NCI-H446 treated with DMSO at 0.1 percent for 48 hours (cell line): ENCODE results near the gene CARMIL1.
"Not testable (repeated sequence)": the region's sequence is repeated elsewhere in the genome, so short reads cannot be mapped to it uniquely, and the experiment has no call there.

Experiments used
- DNase-seq: peaks from one replicate; lab custom pipeline; 2025; lab: John Stamatoyannopoulos, UW

Gene CARMIL1

GRCh38 chr6:25444521-25444920 lies 165.3 kb downstream of the CARMIL1 start:
- DNase-seq: not testable (repeated sequence)

GRCh38 chr6:25446830-25447569 lies 167.8 kb downstream of the CARMIL1 start:
- no peak for DNase-seq

DNA sequence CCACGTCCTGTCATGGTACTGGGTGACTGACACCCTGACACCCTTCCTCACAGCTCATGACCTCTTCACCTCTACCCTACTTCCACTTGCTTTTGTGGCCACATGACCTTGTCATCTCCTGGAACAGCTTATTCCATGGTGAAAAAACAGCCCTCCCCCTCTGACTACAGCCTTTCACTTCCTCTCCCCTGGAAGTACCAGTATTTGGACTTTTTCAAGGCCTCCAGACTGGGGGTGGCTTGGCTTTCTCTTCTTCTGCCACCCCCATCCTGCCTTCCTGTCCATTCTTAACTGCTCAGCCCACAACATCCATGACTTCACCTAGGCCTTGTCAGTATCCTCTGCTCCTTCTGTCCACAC lies 168.4 kb downstream of the CARMIL1 start:
- DNase-seq: no peak

GRCh38 chr6:25448965-25449538 lies 169.9 kb downstream of the CARMIL1 start:
- DNase-seq: no peak

GRCh38 chr6:25449774-25450173 lies 170.6 kb downstream of the CARMIL1 start:
- DNase-seq: peak; percentile 75

- DNase-seq: no peak
Observed at GRCh38 chr6:25450469-25451198, 171.5 kb downstream of the CARMIL1 start.

- DNase-seq: peak; percentile 53
Observed at GRCh38 chr6:25452031-25452430, 172.9 kb downstream of the CARMIL1 start.

- DNase-seq: no peak
Observed at GRCh38 chr6:25453288-25453687, 174.1 kb downstream of the CARMIL1 start.

- DNase-seq: no peak
Observed at GRCh38 chr6:25454136-25454535, 175.0 kb downstream of the CARMIL1 start.

DNA sequence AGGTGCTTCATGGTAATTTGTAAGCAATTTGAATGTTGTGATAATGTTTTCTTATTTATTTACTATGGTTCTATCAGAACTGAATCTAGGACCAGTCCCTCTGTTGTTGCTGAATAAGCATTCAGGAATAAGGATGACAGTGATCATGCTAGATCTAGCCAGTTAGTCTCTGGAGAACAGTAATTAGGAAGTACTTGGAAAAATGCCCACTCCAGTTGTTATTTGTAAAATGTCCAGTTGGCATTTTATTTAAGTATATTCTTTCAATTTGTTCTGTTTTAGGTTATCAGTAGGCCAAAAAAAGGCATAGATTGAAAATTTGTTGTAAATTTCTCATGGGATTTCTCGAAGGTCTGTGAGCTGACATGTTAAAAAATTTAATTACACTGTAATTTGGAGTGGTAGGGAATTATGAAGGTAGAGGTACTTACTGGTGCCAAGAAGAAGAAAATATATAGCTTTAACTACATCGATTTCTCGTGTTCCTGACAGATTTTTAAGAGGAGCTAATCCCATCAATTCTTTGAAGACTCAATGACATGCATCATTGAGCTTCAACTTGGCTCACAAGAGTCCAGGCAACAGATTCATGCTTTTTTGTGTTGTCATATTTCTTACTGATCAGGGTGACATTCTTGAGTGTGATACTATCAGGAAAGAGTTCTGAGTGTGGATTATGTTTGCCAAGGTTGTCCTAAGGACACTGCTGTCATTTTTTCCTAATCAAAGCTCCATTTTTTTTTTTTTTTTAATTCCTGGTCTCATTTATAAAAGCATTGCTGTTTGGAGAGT lies 177.3 kb downstream of the CARMIL1 start:
- DNase-seq: peak; percentile 94

- no peak for DNase-seq
Observed at GRCh38 chr6:25457516-25457915, 178.3 kb downstream of the CARMIL1 start.

DNA sequence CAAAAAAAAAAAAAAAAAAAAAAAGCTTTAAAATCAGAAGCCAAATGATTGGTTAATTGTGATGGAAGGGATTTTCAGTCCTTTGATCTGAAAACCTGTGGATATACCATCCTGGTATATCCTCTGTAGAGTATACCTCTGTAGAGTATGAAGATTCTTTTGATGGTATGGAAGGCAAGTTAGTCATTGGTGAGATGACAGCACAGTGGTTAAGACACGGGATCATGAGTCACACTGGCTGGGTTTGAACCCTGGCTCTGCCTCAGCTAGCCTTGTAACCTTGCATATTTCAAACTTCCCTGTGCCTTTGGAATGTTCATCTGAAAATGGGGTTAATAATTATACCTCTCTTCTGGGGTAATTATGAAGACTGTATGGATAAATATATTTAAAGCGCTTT lies 179.3 kb downstream of the CARMIL1 start:
- no peak for DNase-seq

GRCh38 chr6:25462235-25462897 lies 183.2 kb downstream of the CARMIL1 start:
- no peak for DNase-seq

DNA sequence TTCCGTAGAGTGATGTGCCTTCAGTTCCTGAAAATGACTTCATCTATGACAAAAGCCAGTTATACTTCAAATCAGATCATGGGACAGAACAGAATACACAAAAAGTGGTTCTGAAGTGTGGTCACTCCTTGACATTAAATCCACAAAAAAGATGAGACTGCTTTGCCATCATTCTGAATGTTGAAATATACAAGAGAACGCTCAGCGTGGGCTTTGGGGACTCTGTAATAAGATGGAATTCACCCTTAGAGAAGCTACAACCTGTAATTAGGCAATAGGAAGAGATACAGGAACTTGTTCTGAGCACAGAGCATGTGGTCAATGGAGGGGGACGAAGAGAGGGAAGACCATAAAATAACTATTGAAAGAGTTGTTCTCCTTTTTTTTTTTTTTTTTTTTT lies 184.3 kb downstream of the CARMIL1 start:
- no peak for DNase-seq

- no peak for DNase-seq
Observed at GRCh38 chr6:25464225-25464624, 185.1 kb downstream of the CARMIL1 start.

DNA sequence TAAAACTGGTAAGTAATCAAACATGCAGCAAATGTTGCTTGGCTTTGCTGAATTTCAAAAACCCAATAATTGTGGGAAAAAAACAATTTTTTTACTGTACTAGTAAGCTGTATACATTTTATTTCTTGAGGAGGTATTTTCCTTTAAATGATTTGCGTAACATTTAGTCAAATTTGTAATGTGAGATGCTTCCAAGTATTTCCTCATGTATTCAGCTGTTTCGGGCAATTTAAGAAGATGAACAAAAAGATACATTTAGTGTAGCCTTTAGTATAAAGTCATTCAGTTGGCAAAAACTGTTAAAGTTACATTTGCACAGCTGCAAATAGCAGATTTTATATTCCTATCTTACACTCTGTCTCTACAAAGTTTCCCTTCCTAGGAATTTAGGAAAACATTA lies 186.8 kb downstream of the CARMIL1 start:
- DNase-seq: no peak

DNA sequence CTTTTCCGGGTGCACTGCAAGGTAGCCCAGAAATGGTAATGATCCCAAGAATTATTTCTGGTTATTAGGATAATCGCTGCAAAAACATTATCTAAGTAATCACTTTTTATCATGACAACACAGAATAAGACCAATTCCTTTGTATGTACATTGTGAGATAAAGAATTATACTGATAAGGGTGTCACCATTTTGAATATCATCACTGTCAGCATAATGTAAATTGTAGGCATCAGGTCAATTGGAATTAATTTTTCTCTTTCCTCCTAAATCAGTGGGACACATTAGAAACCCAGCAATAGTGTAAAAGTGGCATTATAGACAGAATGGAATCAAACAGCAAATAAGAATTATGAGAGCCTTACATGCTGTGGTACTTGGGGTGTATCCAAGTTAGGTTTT lies 189.7 kb downstream of the CARMIL1 start:
- DNase-seq: no peak

DNA sequence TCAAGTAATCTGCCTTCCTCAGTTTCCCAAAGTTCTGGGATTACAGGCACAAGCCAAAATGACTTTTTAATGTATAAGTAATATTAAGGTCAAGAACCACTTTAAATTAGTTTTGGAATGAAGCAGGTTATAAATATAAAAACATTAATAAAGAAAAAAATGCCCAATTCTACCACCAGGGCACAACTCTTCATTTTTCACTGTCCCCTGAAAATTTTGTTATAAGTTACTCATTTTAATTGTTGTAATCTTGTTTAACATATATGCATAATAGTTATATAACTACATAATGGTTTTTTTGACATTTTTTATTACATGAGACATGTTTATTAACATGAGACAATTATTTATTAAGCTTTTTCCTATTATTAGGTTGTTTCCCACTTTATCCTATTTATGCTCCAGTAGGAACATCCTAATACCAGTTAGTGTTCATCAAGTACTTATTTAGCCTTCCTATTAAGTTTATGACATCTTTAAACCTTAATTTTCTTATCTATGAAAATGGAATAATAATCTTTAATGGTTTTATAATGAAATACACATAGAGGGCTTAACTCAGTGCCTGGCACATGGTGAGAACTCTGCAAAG lies 190.7 kb downstream of the CARMIL1 start:
- no peak for DNase-seq

DNA sequence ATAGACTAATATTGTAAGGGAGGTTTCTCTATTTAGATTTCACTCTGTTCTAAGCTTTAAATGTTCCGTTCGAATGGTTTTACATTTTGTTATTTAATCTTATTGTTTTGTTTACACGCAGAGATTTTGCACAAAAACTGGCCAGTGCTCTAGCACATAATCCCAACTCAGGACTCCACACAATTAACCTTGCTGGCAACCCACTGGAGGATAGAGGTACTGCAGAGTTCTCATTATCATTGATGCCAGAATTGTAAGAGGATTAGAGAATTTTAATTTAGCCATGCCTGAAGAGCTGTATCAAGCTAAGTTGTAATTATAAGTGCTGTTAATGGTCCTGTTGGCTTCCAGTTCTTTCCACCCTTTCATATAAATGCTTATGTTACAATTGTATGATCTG lies 193.1 kb downstream of the CARMIL1 start:
- peak; percentile 13 for DNase-seq

DNA sequence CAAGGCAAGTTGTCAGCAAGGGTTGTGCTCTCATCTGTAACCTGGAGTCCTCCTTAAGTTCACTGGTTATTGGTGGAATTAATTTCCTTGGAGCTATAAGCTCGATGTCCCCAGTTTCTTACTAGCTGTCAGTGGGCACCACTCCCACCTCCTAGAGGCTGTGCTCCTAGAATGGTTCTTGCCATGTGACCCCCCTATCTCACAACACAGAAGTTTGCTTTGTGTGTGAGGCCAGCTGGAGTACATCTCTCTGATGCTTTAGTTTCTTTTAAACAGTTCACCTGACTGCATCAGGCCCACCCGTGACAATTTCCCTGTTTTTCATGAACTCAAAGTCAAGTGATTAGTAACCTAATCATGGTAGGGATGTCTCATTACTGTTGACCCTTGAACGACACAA lies 193.7 kb downstream of the CARMIL1 start:
- DNase-seq: no peak

GRCh38 chr6:25473447-25473846 lies 194.3 kb downstream of the CARMIL1 start:
- no peak for DNase-seq

DNA sequence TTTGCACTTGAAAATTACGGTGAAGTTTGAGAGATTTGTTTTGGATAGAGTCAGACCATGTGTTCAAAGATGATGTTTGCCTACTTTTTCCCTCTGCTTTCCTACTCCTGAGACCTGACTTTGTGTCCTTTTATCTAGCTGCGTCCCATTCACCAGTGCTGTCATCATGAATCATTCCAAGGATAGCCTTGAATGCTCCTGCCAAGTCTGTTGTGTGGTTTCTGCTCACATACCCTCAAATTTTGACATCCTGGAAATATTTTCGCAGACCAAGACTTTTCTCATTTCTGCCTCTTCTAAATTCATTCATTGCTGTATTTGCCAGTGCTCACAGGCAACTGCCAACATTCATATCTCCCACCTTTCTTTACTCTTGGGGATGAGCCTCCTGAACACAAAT lies 197.0 kb downstream of the CARMIL1 start:
- DNase-seq: no peak
